GM18907 (cell line): ENCODE results near the gene ZFR2.

Source experiments
- ATAC-seq: cut with Tn5 transposase; IDR thresholded peaks from one replicate; pipeline ENCODE4 v1.9.1; 2021; ENCODE audit warnings: mild to moderate bottlenecking, moderate library complexity; ENCODE audit not compliant: unreplicated experiment

ZFR2 gene

DNA sequence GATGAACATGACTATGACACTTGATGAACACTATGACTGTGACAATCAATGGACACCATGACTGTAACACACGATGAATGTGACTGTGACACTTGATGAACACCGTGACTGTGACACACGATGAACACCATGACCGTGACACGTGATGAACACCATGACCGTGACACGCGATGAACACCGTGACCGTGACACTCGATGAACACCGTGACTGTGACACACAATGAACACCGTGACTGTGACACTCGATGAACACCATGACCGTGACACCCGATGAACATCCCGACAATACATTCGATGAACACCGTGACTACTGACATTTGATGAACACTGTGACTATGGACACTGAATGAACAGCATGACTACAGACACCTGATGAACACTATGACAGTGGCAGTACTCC is 30.9 kb downstream of the ZFR2 start:
- no peak for ATAC-seq

- no peak for ATAC-seq
These were observed 31.5 kb downstream of the ZFR2 start for GRCh38 chr19:3837332-3837731.

- no peak for ATAC-seq
These were observed 32.0 kb downstream of the ZFR2 start for GRCh38 chr19:3836887-3837286.

DNA sequence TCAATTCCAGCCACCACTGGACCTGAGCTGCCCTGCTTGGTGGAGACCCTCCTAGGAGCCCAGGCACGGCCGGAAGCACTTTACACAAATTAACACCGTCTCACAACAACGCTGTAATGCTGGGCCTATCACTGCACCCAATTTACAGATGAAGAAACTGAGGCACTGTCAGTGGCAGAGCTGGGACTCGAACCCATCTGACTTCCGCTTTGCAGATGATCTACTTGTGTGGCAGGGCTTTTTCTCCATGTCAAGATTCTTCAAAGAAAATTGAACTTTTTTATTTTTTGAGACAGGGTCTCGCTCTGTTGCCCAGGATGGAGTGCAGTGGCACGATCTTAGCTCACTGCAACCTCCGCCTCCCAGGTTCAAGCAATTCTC is 33.8 kb downstream of the ZFR2 start:
- no peak for ATAC-seq

- no peak for ATAC-seq
These were observed 34.3 kb downstream of the ZFR2 start for GRCh38 chr19:3834349-3835054.

GRCh38 chr19:3833578-3834348 is 35.1 kb downstream of the ZFR2 start:
- no peak for ATAC-seq

GRCh38 chr19:3832001-3832400 is 36.8 kb downstream of the ZFR2 start:
- ATAC-seq: no peak

GRCh38 chr19:3831601-3832000 is 37.2 kb downstream of the ZFR2 start:
- no peak for ATAC-seq

DNA sequence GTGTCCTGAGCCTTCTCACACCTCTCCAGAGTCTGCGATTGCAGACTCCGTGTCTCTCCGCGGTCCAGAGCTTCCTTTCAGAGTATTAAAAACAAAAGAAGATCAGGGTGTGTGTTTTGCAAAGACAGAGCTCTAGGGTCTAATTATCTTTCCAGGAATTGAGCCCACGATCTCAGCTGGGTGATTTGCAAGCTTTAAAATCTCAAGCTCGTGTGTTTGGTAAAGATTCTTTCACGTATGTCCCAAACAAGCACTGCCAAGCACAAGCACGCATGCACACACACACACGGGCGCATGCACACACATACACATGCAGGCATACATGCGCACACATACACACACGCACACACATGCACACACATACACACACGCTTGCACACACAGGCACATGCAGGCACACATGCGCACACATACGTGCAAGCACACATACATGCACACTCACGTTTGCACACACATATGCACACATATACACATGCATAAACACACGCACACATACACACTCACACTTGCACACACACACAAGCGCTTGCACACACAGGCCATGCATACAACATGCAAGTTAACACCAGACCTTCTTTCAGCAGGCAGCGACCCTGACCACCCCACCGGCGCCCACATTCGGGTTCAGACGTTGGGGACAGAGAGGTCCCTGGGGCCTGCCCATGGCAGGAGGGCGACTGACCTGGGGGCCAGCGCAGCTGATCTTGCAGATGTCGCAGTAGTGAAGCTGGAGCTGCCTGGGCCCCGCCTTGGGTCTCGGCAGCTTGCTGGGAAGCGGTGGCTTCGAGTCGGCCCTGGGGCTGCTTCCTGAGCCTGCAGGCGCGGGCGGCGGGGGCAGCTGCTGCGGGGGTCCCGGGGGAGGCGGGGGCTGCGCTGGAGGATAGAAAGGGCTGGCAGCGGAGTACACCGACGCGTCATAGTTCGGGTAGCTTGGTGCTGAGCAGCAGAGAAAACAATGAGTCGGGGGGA is 37.9 kb downstream of the ZFR2 start:
- ATAC-seq: no peak

- ATAC-seq: no peak
These were observed 41.5 kb downstream of the ZFR2 start for GRCh38 chr19:3827306-3827705.

DNA sequence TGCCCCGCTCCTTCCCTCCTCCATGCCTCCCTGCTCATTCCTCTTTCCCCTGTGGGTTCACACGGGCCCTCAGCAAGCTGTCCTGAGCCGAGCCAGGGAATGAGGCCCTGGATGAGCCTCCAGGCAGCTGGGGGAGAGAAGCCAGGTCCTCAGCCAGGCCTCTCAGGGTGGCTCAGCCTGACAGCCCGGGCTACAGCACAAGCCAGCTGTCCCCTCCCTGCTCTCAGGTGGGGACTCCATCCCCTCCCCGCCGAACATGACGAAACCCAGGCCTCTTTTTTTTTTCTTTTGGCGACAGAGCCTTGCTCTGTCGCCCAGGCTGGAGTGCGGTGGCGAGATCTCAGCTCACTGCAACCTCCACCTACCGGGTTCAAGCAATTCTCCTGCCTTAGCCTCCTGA is 42.7 kb downstream of the ZFR2 start:
- ATAC-seq: no peak

- no peak for ATAC-seq
These were observed 43.4 kb downstream of the ZFR2 start for GRCh38 chr19:3825286-3825956.

- ATAC-seq: no peak
These were observed 45.5 kb downstream of the ZFR2 start for GRCh38 chr19:3823350-3823713.

DNA sequence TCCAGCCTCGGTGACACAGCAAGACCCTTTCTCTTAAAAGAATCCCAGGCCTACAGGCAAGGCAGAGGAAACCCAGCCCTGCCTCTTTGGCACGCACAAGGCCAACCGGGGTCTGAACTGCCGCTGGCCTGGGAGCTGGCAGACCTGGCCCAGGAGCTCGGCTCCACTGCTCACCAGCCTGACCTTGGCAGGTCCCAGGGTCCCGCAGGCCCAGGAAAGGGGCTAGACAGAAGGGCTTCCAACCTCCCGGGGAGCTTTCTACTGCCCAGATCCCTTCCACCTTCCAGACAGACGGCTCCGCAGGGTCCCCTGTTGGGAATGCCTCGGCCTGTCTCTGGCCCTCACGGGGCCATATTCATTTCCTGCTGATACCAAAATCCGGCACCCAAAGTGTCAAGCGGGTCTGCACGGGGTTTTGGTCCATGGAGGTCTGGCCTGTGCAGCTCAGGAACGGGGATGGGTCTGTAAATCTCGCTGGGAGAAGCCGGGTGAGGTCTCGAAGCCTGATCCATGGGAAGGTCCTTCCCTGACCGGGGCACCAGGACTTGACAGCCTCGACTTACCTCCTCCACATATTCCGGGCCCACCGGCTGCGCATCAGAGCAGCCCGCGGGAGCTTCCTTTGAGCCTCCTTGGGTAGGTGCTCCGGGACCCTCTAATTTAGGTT is 46.0 kb downstream of the ZFR2 start:
- ATAC-seq: no peak

- no peak for ATAC-seq
These were observed 46.9 kb downstream of the ZFR2 start for GRCh38 chr19:3821857-3822364.

DNA sequence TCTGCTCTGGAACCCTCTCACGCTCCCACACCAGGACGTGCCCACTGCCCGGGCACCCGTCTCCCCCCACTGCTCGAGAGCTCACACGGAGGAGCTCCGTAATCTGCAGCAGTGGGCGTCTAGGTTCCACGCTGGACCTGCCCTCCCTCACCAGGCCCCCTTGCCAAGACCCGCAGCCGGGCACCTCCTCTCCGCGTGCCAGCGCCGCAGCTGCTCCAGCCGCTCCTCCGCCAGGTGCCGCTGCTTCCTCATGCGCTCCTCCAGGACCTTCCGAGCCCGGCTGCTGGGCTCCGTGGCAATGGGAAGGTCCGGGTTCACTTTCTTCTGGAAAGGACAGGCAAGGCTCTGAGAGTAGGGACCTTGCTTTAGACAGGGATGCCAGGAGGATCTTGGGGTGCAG is 47.7 kb downstream of the ZFR2 start:
- no peak for ATAC-seq

DNA sequence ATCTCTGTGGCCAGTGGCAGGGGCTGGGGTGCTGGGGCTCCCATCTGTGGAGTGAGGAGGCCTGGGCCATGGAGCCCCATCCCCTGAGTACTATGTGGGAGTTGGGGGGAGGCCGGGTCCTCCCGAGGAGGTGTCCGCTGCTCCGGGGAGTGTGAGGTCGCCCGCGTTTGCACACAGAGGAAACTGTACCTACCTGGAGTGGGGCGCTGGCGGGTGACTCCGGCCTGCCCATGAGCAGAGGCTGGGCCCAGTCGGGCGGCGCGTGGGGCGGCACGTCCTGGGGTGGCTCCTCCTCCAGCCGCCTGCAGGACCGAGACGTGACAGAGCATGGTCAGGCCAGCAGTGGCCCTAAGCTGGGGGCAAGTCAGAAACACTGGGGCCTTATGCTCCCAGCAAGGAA is 48.8 kb downstream of the ZFR2 start:
- ATAC-seq: no peak

GRCh38 chr19:3818918-3819317 is 49.9 kb downstream of the ZFR2 start:
- no peak for ATAC-seq

DNA sequence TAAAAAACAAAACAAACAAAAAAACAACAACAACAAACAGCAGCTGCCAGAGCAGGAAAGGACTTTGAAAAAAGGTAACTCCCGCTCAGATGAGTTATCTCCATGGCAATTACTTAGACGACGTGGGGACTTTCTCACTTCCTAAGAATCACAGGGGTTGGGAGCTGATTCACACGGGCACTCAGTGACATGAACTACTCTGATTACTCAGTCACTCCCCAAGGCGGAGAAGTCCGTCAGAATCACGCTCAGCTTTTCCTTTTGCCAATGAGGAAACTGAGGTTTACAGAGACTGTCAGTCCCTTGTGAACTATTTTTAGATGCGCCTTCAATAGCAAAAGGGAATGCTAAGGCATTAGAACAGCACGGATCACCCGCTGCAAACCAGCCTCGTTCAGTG is 50.4 kb downstream of the ZFR2 start:
- no peak for ATAC-seq

GRCh38 chr19:3817761-3818160 is 51.1 kb downstream of the ZFR2 start:
- no peak for ATAC-seq
